Measurements from ENCODE around the gene PDE5A.
"Not testable (repeated sequence)": the region's sequence is repeated elsewhere in the genome, so short reads cannot be mapped to it uniquely, and the experiment has no call there.

The PDE5A gene

GRCh38 chr4:119518230-119518892, 110.2 kb downstream of the PDE5A start:
- no peak for DNase-seq

GRCh38 chr4:119517361-119518229, 111.0 kb downstream of the PDE5A start:
- no peak for DNase-seq

- DNase-seq: no peak
Measured at GRCh38 chr4:119512398-119512797, 116.2 kb downstream of the PDE5A start.

- DNase-seq: no peak
Measured at GRCh38 chr4:119510395-119511149, 118.0 kb downstream of the PDE5A start.

- no peak for DNase-seq
Measured at GRCh38 chr4:119508281-119508680, 120.3 kb downstream of the PDE5A start.

- no peak for DNase-seq
Measured at GRCh38 chr4:119506806-119507205, 121.8 kb downstream of the PDE5A start.

- DNase-seq: no peak
Measured at GRCh38 chr4:119504616-119505015, 124.0 kb downstream of the PDE5A start.

- DNase-seq: no peak
Measured at GRCh38 chr4:119501740-119502139, 126.9 kb downstream of the PDE5A start.

- no peak for DNase-seq
Measured at GRCh38 chr4:119498527-119498926, 130.1 kb downstream of the PDE5A start.

- no peak for DNase-seq
Measured at GRCh38 chr4:119493886-119494285, 134.7 kb downstream of the PDE5A start.

- no peak for DNase-seq
Measured at GRCh38 chr4:119493419-119493818, 135.2 kb downstream of the PDE5A start.

GRCh38 chr4:119490335-119490734, 138.3 kb downstream of the PDE5A start:
- no peak for DNase-seq

- DNase-seq: no peak
Measured at GRCh38 chr4:119489305-119489704, 139.3 kb downstream of the PDE5A start.

GRCh38 chr4:119480331-119480730, 148.3 kb downstream of the PDE5A start:
- no peak for DNase-seq

- DNase-seq: no peak
Measured at GRCh38 chr4:119479835-119480234, 148.8 kb downstream of the PDE5A start.

GRCh38 chr4:119479180-119479808, 149.3 kb downstream of the PDE5A start:
- DNase-seq: no peak

GRCh38 chr4:119478446-119479179, 150.0 kb downstream of the PDE5A start:
- no peak for DNase-seq

- DNase-seq: no peak
Measured at GRCh38 chr4:119477412-119478053, 151.1 kb downstream of the PDE5A start.

GRCh38 chr4:119471259-119471658, 157.3 kb downstream of the PDE5A start:
- no peak for DNase-seq

- not testable (repeated sequence) for DNase-seq
Measured at GRCh38 chr4:119470737-119471063, 157.9 kb downstream of the PDE5A start.

GRCh38 chr4:119470021-119470736, 158.4 kb downstream of the PDE5A start:
- not testable (repeated sequence) for DNase-seq

All from islet precursor cell (in vitro differentiated cells).